Measurements from ENCODE around the gene FGF10.

GRCh38 chr5:44384816-44385215, 4.4 kb downstream of the FGF10 start:
- TF ChIP-seq, protein P1, sequence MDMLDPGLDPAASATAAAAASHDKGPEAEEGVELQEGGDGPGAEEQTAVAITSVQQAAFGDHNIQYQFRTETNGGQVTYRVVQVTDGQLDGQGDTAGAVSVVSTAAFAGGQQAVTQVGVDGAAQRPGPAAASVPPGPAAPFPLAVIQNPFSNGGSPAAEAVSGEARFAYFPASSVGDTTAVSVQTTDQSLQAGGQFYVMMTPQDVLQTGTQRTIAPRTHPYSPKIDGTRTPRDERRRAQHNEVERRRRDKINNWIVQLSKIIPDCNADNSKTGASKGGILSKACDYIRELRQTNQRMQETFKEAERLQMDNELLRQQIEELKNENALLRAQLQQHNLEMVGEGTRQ (IDR thresholded peaks at IDR 0.05): no peak
- TF ChIP-seq, protein P2, sequence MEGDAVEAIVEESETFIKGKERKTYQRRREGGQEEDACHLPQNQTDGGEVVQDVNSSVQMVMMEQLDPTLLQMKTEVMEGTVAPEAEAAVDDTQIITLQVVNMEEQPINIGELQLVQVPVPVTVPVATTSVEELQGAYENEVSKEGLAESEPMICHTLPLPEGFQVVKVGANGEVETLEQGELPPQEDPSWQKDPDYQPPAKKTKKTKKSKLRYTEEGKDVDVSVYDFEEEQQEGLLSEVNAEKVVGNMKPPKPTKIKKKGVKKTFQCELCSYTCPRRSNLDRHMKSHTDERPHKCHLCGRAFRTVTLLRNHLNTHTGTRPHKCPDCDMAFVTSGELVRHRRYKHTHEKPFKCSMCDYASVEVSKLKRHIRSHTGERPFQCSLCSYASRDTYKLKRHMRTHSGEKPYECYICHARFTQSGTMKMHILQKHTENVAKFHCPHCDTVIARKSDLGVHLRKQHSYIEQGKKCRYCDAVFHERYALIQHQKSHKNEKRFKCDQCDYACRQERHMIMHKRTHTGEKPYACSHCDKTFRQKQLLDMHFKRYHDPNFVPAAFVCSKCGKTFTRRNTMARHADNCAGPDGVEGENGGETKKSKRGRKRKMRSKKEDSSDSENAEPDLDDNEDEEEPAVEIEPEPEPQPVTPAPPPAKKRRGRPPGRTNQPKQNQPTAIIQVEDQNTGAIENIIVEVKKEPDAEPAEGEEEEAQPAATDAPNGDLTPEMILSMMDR (IDR thresholded peaks at IDR 0.05): no peak
- no peak for TF ChIP-seq KDM1A (IDR thresholded peaks at IDR 0.05; ENCODE audit: low read depth)
